GM19395 (cell line): ENCODE results near the gene KRTAP4-7.
"Not testable (repeated sequence)": the region's sequence is repeated elsewhere in the genome, so short reads cannot be mapped to it uniquely, and the experiment has no call there.

Experiments used
- ATAC-seq: cut with Tn5 transposase; IDR thresholded peaks from one replicate; pipeline ENCODE4 v1.9.1; 2021; ENCODE audit warnings: mild to moderate bottlenecking, moderate library complexity; ENCODE audit not compliant: unreplicated experiment

KRTAP4-7 gene

GRCh38 chr17:41084100-41084856, at the start of gene KRTAP4-7:
Gene KRTAP4-7, plus strand, starts transcription at chr17:41084150. Its CDS starts 57 bp downstream, at chr17:41084207.
- not testable (repeated sequence) for ATAC-seq

- not testable (repeated sequence) for ATAC-seq
Observed at GRCh38 chr17:41034346-41034935, 49.5 kb upstream of the KRTAP4-7 start, which contains the start of gene KRTAP1-3. Gene KRTAP1-3, minus strand, starts transcription at chr17:41034874. Its CDS starts 53 bp downstream, at chr17:41034821.

GRCh38 chr17:41037853-41038350, 46.0 kb upstream of the KRTAP4-7 start:
- no peak for ATAC-seq

GRCh38 chr17:41040783-41041571, 43.0 kb upstream of the KRTAP4-7 start, which contains the start of gene KRTAP1-1:
Gene KRTAP1-1, minus strand, starts transcription at chr17:41041450. Its CDS starts 53 bp downstream, at chr17:41041397.
- ATAC-seq = not testable (repeated sequence)

- ATAC-seq = no peak
Observed at GRCh38 chr17:41042953-41043352, 41.0 kb upstream of the KRTAP4-7 start.

- not testable (repeated sequence) for ATAC-seq
Observed at GRCh38 chr17:41046735-41047465, 37.0 kb upstream of the KRTAP4-7 start, which contains the start of gene KRTAP2-1. Gene KRTAP2-1, minus strand, starts transcription at chr17:41047316. Its CDS starts 49 bp downstream, at chr17:41047267.

GRCh38 chr17:41048441-41048840, 35.5 kb upstream of the KRTAP4-7 start:
- no peak for ATAC-seq

GRCh38 chr17:41049110-41049509, 34.8 kb upstream of the KRTAP4-7 start:
- no peak for ATAC-seq

- no peak for ATAC-seq
Observed at GRCh38 chr17:41052566-41052965, 31.4 kb upstream of the KRTAP4-7 start.

GRCh38 chr17:41054025-41054424, 29.9 kb upstream of the KRTAP4-7 start:
- no peak for ATAC-seq

- ATAC-seq = not testable (repeated sequence)
Observed at GRCh38 chr17:41054556-41054955, 29.4 kb upstream of the KRTAP4-7 start.

- not testable (repeated sequence) for ATAC-seq
Observed at GRCh38 chr17:41055130-41055529, 28.8 kb upstream of the KRTAP4-7 start, which contains the start of gene KRTAP2-2. Gene KRTAP2-2, minus strand, starts transcription at chr17:41055230. Its CDS starts 19 bp downstream, at chr17:41055211.

GRCh38 chr17:41057547-41057946, 26.4 kb upstream of the KRTAP4-7 start:
- ATAC-seq = no peak

- no peak for ATAC-seq
Observed at GRCh38 chr17:41058741-41059140, 25.2 kb upstream of the KRTAP4-7 start.

GRCh38 chr17:41059276-41060051, 24.5 kb upstream of the KRTAP4-7 start:
- not testable (repeated sequence) for ATAC-seq

- ATAC-seq = no peak
Observed at GRCh38 chr17:41060052-41060604, 23.8 kb upstream of the KRTAP4-7 start, which contains the start of gene KRTAP2-3. Gene KRTAP2-3, minus strand, starts transcription at chr17:41060114. Its CDS starts 64 bp downstream, at chr17:41060050.

GRCh38 chr17:41061964-41062363, 22.0 kb upstream of the KRTAP4-7 start:
- ATAC-seq = no peak

GRCh38 chr17:41063449-41063848, 20.5 kb upstream of the KRTAP4-7 start:
- ATAC-seq = no peak

GRCh38 chr17:41064301-41064700, 19.6 kb upstream of the KRTAP4-7 start:
- no peak for ATAC-seq
